HT-29 (cell line): ENCODE measurements around the gene MLLT10. TPM values are rescaled to one million over a fixed set of nuclear protein-coding genes. Genes with fewer than 3 reads are reported as not detected.

Experiments used
- DNase-seq: peaks from one replicate; pipeline ENCODE4 v3.0.0-alpha.2; 2015; ENCODE audit warnings: low spot score
- total RNA-seq: library from RNA; depleted of rRNA; stranded (reverse); fragments of >200 nt; shearing (Covaris generic); gene quantifications from 2 replicates; pipeline ENCODE4 v1.2.3, GENCODE V29; 2014

MLLT10 gene
- total RNA-seq, 1 experiment from 2014 or later, result 31.7 TPM

GRCh38 chr10:21732067-21732772, 198.2 kb downstream of the MLLT10 start:
- DNase-seq, result peak; percentile 56

GRCh38 chr10:21733710-21734109, 199.7 kb downstream of the MLLT10 start:
- DNase-seq, result peak; percentile 24

GRCh38 chr10:21737106-21737505, 203.1 kb downstream of the MLLT10 start:
- no peak for DNase-seq

GRCh38 chr10:21740989-21741388, 207.0 kb downstream of the MLLT10 start:
- no peak for DNase-seq

- DNase-seq, result peak; percentile 32
Measured at GRCh38 chr10:21742740-21743412, 208.8 kb downstream of the MLLT10 start.

- peak; percentile 59 for DNase-seq
Measured at GRCh38 chr10:21744223-21744622, 210.2 kb downstream of the MLLT10 start.

- DNase-seq, result no peak
Measured at GRCh38 chr10:21746118-21746517, 212.1 kb downstream of the MLLT10 start.

- DNase-seq, result no peak
Measured at GRCh38 chr10:21747809-21748208, 213.8 kb downstream of the MLLT10 start.

- no peak for DNase-seq
Measured at GRCh38 chr10:21749788-21750187, 215.8 kb downstream of the MLLT10 start.

- DNase-seq, result no peak
Measured at GRCh38 chr10:21750424-21750823, 216.4 kb downstream of the MLLT10 start.

GRCh38 chr10:21751341-21752310, 217.6 kb downstream of the MLLT10 start:
- peak; percentile 25 for DNase-seq

GRCh38 chr10:21753497-21754270, 219.7 kb downstream of the MLLT10 start:
- no peak for DNase-seq

GRCh38 chr10:21754410-21755011, 220.5 kb downstream of the MLLT10 start:
- no peak for DNase-seq

- DNase-seq, result no peak
Measured at GRCh38 chr10:21756707-21757106, 222.7 kb downstream of the MLLT10 start.

- DNase-seq, result no peak
Measured at GRCh38 chr10:21757185-21757901, 223.3 kb downstream of the MLLT10 start.

- no peak for DNase-seq
Measured at GRCh38 chr10:21758239-21758638, 224.2 kb downstream of the MLLT10 start.

- no peak for DNase-seq
Measured at GRCh38 chr10:21758696-21759095, 224.7 kb downstream of the MLLT10 start.

- DNase-seq, result no peak
Measured at GRCh38 chr10:21759232-21759631, 225.2 kb downstream of the MLLT10 start.

- DNase-seq, result no peak
Measured at GRCh38 chr10:21760332-21760731, 226.3 kb downstream of the MLLT10 start.
